ENCODE measurements around the gene KHDC1L.

GRCh38 chr6:73233048-73233447 is 7.8 kb upstream of the KHDC1L start:
- no peak for TF ChIP-seq CTCF (conservative IDR thresholded peaks at IDR 0.05)
- TF ChIP-seq EZH2 (IDR thresholded peaks at IDR 0.05; ENCODE audit: low read depth) = no peak

Measured in PC-9 (cell line).